ENCODE data around the gene MAML2. TPM values are rescaled to one million over a fixed set of nuclear protein-coding genes. Genes with fewer than 3 reads are reported as not detected.

The MAML2 gene
- polyA plus RNA-seq, 3 donors: 0.57 to 7.6 (median 1.2) TPM

- Histone ChIP-seq H3K9ac (ENCODE audit: insufficient read depth, low read length, poor library complexity, severe bottlenecking) (no peak overlapping the region), H3K9me3 (replicated peaks in 1 of 2; ENCODE audit: control insufficient read depth in 1 of 2, insufficient read depth in 1 of 2, low read length in 2 of 2) (no peaks in the 10 kb centered on the region), H3K79me2 (ENCODE audit: insufficient read depth, low read length) (no peaks in the 10 kb centered on the region), H3K4me1 (ENCODE audit: control insufficient read depth in 1 of 2, insufficient read depth in 2 of 2, low read length in 2 of 2) (peaks cover 29% of the 10 kb centered on the region in 2 donors), H2AFZ (ENCODE audit: insufficient read depth, low read depth, low read length, poor library complexity, severe bottlenecking) (no peak overlapping the region), H3K4me3 (replicated peaks in 1 of 3; ENCODE audit: low read depth in 2 of 3, low read length in 3 of 3) (no peak overlapping the region), H3K36me3 (replicated peaks in 1 of 2; ENCODE audit: control insufficient read depth in 1 of 2, insufficient read depth in 2 of 2, low read length in 2 of 2) (no peaks in the 10 kb centered on the region), H3K27me3 (ENCODE audit: control insufficient read depth in 2 of 2, insufficient read depth in 2 of 2, low read length in 2 of 2) (no peaks in the 10 kb centered on the region), H4K20me1 (ENCODE audit: insufficient read depth, low read length) (no peaks in the 10 kb centered on the region), H3K4me2 (replicated peaks; ENCODE audit: extremely low read depth, low read length, poor library complexity, severe bottlenecking) (no peak overlapping the region), H3K27ac (ENCODE audit: low read depth in 1 of 2, low read length in 2 of 2) (peak overlapping the region in 1 of 2 donors; percentile 78)
- Mint-ChIP-seq H3K4me1 (peaks cover 35% of the 10 kb centered on the region), H3K27me3 (ENCODE audit: low read depth in 3 of 3) (peaks cover 0 to 4% (median 2%) of the 10 kb centered on the region in 3 donors), H3K27ac (peak overlapping the region in 2 of 7 donors; percentile 48 to 49), H3K36me3 (peaks cover 7 to 12% of the 10 kb centered on the region in 2 donors), H3K4me3 (no peak overlapping the region), H3K9me3 (peaks cover 0 to under 1% (median 0%) of the 10 kb centered on the region in 7 donors)
- DNase-seq: no peak
- intact Hi-C loops (cut with micrococcal nuclease): loop anchor here in 1 of 2 donors (10.0 kb wide), 1 partner anchor 113 kb away; no protein-coding TSS in a partner anchor
- TF ChIP-seq CTCF (IDR thresholded peaks at IDR 0.05): no peak
- no CpG with 5 or more reads among the region's 3 CpGs for WGBS (ENCODE audit: insufficient coverage)
These were observed 175.2 kb downstream of the MAML2 start for GRCh38 chr11:96167787-96168186.

- H3K4me1 Mint-ChIP-seq: peaks cover 34% of the 10 kb centered on the region
- Histone ChIP-seq H3K36me3 (replicated peaks in 1 of 2; ENCODE audit: control insufficient read depth in 1 of 2, insufficient read depth in 2 of 2, low read length in 2 of 2) (no peaks in the 10 kb centered on the region), H4K20me1 (ENCODE audit: insufficient read depth, low read length) (no peaks in the 10 kb centered on the region), H3K4me2 (replicated peaks; ENCODE audit: extremely low read depth, low read length, poor library complexity, severe bottlenecking) (no peak overlapping the region), H3K4me3 (replicated peaks in 1 of 3; ENCODE audit: low read depth in 2 of 3, low read length in 3 of 3) (no peak overlapping the region), H2AFZ (ENCODE audit: insufficient read depth, low read depth, low read length, poor library complexity, severe bottlenecking) (no peak overlapping the region), H3K4me1 (ENCODE audit: control insufficient read depth in 1 of 2, insufficient read depth in 2 of 2, low read length in 2 of 2) (peaks cover 29% of the 10 kb centered on the region in 2 donors), H3K79me2 (ENCODE audit: insufficient read depth, low read length) (no peaks in the 10 kb centered on the region), H3K27me3 (ENCODE audit: control insufficient read depth in 2 of 2, insufficient read depth in 2 of 2, low read length in 2 of 2) (no peaks in the 10 kb centered on the region), H3K27ac (ENCODE audit: low read depth in 1 of 2, low read length in 2 of 2) (no peak overlapping the region), H3K9ac (ENCODE audit: insufficient read depth, low read length, poor library complexity, severe bottlenecking) (no peak overlapping the region), H3K9me3 (replicated peaks in 1 of 2; ENCODE audit: control insufficient read depth in 1 of 2, insufficient read depth in 1 of 2, low read length in 2 of 2) (peaks cover 0 to 4% of the 10 kb centered on the region in 2 donors)
- H3K4me3 Mint-ChIP-seq: no peak overlapping the region
- DNase-seq: no peak
- 98% methylated on average over 4 of the region's 4 CpGs for WGBS (ENCODE audit: insufficient coverage)
- H3K27me3 Mint-ChIP-seq (ENCODE audit: low read depth in 3 of 3): peaks cover 0 to 4% (median 2%) of the 10 kb centered on the region in 3 donors
- intact Hi-C loops (cut with micrococcal nuclease): loop anchor here in 1 of 2 donors (10.0 kb wide), 1 partner anchor 112 kb away; no protein-coding TSS in a partner anchor
- TF ChIP-seq CTCF (IDR thresholded peaks at IDR 0.05): no peak
- H3K9me3 Mint-ChIP-seq: peaks cover 0 to 4% (median 0%) of the 10 kb centered on the region in 7 donors
- peak overlapping the region; percentile 3 to 83 (median 45) for H3K27ac Mint-ChIP-seq
- peaks cover 7 to 12% of the 10 kb centered on the region in 2 donors for H3K36me3 Mint-ChIP-seq
These were observed 175.7 kb downstream of the MAML2 start for GRCh38 chr11:96167203-96167758.
